Stimulated activated CD4-positive, alpha-beta T cell treated with anti-CD3 and anti-CD28 coated beads, Interleukin-1b, Interleukin-23, amount 100 ng/mL, for 4 hours (primary cell): Measurements from ENCODE around the gene DTNBP1.

Experiments
- DNase-seq, 2 donors: peaks; one replicate each; pipeline ENCODE4 v3.0.0-alpha.2; 2020; ENCODE audit warnings: low read depth in 2 of 2

Gene DTNBP1

GRCh38 chr6:15515226-15515625 is 147.6 kb downstream of the DTNBP1 start:
- DNase-seq = no peak

GRCh38 chr6:15513801-15514711 is 148.8 kb downstream of the DTNBP1 start:
- DNase-seq = no peak

DNA sequence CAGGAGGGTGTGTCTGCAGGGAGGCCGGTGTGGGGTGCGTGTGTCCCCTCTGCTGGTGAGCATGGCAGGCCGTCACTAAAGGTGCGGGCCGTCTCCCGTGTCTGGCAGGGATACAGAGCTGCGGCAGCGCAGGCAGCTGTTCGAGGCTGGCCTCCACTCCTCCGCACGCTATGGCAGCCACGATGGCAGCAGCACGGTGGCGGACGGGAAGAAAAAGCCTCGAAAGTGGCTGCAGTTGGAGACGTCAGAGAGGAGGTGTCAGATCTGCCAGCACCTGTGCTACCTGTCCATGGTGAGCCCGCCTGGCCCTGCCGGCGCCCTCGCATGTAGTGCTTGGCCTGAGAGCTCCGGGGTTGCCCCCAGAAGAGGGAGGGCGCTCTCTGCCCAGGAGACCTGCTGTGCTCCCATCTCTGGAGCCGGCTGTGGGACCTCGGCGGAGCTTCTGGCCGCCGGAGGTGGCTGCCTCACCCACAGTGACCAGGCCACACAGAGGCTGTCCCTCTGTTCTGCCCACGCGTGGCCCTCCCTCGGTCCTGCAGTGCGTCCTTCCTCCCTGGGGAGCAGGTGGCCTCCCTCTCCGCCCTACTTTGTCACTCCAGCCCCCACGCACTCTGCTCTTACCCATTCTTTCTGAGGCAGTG is 149.6 kb downstream of the DTNBP1 start:
- DNase-seq = no peak

- no peak for DNase-seq
These were observed 150.1 kb downstream of the DTNBP1 start for GRCh38 chr6:15512721-15513120.

DNA sequence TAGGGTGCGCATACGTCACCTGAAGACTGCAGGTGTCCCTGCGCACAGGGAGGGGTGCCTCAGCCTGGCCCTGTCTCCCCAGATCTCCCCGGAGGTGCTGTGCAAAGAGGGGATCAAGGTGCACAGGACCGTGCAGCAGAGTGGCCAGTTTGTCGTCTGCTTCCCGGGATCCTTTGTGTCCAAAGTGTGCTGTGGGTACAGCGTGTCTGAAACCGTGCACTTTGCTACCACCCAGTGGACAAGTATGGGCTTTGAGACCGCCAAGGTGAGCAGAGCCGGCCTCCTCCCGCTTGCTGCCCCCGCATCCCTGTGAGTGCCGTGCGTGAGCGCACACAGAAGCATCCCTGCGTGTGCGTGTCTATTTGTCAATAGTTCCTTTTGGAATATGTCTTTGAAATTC is 150.7 kb downstream of the DTNBP1 start:
- DNase-seq = no peak

DNA sequence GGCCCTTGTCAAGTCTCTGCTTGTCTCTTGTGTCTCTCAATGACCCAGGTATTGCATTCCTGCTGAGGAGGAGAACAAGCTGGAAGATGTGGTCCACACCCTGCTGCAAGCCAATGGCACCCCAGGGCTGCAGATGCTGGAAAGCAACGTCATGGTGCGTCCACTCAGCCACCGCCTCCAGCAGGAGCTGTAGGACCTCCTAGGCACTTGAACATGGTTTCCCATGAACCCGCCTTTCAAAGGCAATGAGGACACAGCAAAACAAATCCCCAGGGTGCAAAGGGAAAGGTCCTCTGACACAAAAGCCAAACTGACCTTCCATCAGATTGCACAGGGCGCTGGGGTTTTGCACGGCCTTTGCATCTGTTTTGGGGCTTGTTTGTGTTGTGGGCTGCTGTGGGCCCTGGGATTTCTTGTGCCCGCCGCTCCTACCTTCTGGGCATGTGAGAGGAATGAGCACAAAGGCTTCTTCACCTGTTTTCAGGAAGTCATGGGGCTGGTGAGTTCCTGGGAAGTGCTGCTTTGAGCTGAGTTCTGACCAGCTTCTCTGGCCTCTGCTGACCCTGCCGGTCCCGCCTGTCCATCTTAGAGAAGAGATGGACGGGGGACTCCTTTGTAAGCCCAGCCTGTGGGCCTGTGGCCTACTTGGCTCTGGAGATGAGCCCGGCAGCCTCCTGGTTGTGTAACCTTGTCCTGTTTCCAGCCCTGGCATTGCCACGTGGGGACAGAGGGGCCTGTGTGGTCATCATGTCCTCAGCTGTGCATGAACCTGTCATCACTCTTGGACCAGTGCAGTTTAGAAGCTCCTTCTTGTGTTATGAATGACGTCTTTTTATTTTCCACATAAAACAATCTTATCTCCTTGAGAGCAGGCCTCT is 151.3 kb downstream of the DTNBP1 start:
- DNase-seq = no peak

DNA sequence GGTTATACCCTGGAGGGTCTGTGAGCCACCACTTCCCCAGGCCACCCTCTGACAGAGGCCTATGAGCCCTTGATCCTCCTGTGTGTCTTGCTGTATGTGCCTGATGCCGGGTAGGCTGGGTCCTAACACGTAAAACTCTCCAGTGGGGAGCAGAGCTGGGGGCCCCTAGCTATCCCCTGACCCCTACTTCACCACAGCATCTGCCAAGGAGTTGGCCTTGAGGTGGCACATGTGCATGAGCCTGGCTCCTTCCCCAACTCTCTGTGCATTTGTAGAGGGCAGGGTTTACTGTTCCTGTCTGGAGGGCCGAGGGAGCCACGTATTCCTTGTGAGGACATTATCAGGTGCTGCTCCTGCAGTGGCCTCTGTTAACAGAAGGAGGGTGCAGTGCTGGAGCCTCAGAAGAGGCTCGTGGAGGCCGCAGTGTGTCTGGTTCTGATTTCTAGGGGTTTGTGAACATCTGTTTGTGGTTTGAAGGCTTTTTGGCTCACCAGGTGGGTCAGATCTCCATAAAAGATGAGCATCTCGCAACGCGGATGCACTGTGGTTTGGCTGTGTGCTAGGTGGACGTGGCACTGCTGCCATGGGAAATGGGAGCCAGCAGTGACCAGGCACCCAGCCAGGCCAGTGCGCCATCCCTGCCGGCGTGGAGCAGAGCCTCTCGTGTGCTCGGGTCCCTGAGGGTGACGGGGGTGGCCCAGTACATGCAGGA is 152.1 kb downstream of the DTNBP1 start:
- DNase-seq = no peak

GRCh38 chr6:15510121-15510520 is 152.7 kb downstream of the DTNBP1 start:
- no peak for DNase-seq

- no peak for DNase-seq
These were observed 153.4 kb downstream of the DTNBP1 start for GRCh38 chr6:15509335-15509933.

DNA sequence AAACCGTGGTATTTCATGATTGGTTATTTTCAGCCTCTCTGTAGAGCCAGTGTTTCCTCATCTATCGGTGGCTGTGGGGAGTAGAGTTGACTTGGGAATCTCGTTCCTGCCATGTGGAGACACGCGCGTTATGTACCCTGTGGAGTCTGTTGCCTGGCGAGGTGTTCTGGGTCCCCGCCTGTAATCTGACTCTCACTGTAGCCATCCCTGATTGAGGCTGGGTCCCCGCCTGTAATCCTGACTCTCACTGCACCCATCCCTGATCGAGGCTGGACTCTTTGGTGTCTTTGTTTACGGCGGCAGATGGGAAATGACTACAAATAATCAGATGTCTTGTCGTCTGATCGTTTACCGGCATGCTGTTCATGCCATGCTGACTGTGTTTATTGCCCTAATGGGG is 153.9 kb downstream of the DTNBP1 start:
- no peak for DNase-seq

- no peak for DNase-seq
These were observed 154.4 kb downstream of the DTNBP1 start for GRCh38 chr6:15508441-15508871.

GRCh38 chr6:15507746-15508145 is 155.1 kb downstream of the DTNBP1 start:
- DNase-seq = no peak

DNA sequence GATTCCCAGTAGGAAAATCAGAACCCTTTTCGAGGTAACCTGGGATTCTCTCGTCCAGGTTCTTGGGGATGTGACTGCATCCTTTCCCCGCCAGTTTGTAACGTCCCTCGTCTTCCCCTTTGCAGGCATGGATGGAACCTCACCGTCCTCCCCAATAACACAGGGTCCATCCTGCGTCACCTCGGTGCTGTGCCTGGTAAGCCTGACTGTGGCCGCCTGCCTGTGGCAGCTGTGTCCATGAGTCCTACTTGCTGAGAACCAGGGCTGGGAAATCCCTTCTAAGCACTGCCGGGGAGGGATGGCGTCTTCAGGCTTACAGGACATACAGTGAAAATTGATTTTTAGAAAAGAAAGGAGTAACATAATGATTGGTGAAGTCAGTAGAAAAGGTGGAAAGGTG is 155.6 kb downstream of the DTNBP1 start:
- DNase-seq = no peak

- no peak for DNase-seq
These were observed 156.8 kb downstream of the DTNBP1 start for GRCh38 chr6:15506066-15506465.

DNA sequence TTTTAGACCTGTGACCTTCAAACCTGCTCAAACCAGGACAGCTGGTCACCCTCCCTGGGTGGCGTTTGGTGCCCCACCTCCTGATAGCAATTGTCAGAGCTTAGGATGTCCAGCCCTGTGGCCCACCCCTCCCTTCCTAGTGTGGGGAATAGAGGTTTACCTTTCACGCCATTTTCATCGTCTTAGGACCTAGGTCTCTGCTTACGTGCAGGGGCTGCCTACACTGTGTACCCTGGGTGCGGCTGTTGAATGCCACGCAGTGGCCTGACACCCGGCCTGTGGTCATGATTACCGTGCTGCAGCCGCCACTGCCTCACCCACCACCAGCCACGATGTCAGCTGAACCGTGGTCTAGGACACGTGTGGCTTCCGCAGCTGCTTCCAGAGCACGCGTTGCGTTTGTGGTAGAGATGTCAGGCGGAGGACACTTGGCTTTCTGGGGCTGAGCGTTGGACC is 157.3 kb downstream of the DTNBP1 start:
- no peak for DNase-seq

- no peak for DNase-seq
These were observed 158.1 kb downstream of the DTNBP1 start for GRCh38 chr6:15504581-15505350.

GRCh38 chr6:15504040-15504495 is 158.8 kb downstream of the DTNBP1 start:
- no peak for DNase-seq

DNA sequence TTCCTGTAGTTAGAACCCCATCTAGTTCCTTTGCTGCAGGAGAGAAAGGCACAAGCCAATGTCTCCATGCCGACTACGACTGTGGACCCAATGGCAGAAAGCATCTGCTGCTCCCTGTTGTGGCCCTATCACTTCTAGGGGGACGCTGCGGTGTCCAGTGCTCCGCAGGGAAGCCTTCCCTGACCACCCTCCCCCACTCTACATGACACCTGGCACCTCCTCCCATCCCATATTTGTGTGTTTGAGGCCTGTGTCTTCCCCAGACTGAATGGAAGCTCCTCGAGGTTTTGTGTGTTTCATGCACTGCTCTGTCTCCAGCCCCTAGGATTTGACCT is 159.5 kb downstream of the DTNBP1 start:
- no peak for DNase-seq

DNA sequence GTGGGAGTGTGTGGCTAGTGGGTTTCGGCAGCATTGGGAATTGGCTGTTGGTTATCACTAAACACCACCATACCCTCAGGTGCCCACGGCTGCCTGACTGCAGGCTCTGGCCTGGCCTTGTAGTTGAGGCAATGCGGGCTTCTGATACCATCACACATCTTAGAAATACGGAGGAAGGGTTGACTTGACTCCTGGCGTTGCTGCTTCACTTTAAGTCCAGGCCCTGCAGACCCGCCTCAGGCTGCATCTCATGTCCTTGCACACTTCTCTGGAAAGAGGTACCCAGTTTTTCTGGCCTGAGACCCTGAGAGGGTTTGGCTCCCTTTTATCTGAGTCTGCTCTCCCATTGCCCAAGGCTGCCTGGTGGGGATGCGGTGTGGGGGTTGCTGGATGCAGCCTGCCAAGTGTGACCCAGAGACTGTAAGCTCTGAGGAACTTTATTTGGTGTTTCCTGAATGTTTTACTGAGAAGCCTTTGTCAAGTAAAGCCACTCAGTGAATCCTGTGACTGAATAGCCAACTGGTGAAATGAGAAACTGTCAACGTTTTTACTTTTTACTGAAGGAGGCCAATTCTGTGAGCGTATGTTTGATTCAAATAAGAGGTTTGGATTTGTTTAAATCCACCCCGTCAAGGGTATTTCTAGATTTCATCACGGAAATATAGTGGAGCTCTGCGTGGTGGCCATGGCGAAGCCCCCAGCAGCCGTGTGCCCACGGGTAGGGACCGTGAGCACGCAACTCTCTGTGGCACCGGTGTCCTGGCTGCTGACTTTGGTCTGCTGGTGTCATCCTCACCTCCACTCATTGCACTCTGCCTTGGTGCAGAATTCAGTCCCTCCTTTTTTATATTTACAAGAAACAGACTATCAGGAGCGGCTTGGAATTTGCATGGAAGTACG is 160.1 kb downstream of the DTNBP1 start:
- no peak for DNase-seq
